ENCODE measurements around the gene PRR20G.

DNA sequence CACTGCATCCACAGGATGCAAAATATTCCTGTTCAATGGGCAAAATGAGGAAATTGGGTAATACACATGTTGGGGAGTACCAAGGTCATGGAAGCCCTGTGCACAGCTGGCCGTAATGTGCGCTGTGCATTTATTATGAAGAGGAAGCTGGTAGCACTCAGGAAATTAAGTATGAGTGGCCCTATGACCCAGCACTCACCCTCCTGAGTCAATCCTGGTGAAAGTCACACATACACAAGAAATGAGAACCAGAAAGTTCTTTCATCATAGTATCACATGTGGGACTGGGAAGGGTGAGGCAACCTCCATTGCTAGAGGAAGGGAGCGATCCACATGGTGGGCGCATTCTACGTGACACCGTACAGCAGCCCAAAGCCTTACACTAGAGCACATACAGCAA is 11.4 kb upstream of the PRR20G start:
- no peak for TF ChIP-seq CTCF (IDR thresholded peaks at IDR 0.05; ENCODE audit: low read depth, low read length)
- no peak for TF ChIP-seq MAX (IDR thresholded peaks at IDR 0.05; ENCODE audit: low read depth, low read length)
- no peak for TF ChIP-seq POLR2A (IDR thresholded peaks at IDR 0.05; ENCODE audit: extremely low read depth, insufficient read length)

Measured in NB4 (cell line).